Fibroblast of pulmonary artery (primary cell): Measurements from ENCODE around the gene OR7A17.

Source experiments
- DNase-seq: peaks from one replicate; pipeline ENCODE4 v3.0.0-alpha.2; 2010; ENCODE audit warnings: low read depth
- H3K4me3 ChIP-seq: replicated peaks from 2 replicates; pipeline ENCODE4 v1.5.1; 2011; ENCODE audit warnings: low read depth, mild to moderate bottlenecking, control low read depth, low read length, moderate library complexity
- CTCF ChIP-seq: IDR thresholded peaks from 2 replicates; pipeline ENCODE4 v1.5.1; 2011; ENCODE audit warnings: mild to moderate bottlenecking, control low read depth, low read length, inconsistent platforms; ENCODE audit errors: missing control alignments

The OR7A17 gene

GRCh38 chr19:14890643-14891379 lies 4.9 kb upstream of the OR7A17 start:
- TF ChIP-seq CTCF: no peak
- no peak overlapping the region for H3K4me3 ChIP-seq
- no peak for DNase-seq

- no peak for TF ChIP-seq CTCF
- DNase-seq: no peak
- no peak overlapping the region for H3K4me3 ChIP-seq
Observed at GRCh38 chr19:14889994-14890642, 4.2 kb upstream of the OR7A17 start.

- H3K4me3 ChIP-seq: no peak overlapping the region
- DNase-seq: peak; percentile 32
- TF ChIP-seq CTCF: peak; percentile 57
Observed at GRCh38 chr19:14871619-14872230, 14.2 kb downstream of the OR7A17 start.

GRCh38 chr19:14868497-14868896 lies 17.4 kb downstream of the OR7A17 start:
- no peak for TF ChIP-seq CTCF
- H3K4me3 ChIP-seq: no peak overlapping the region
- DNase-seq: no peak

- no peak within 1 kb of the TSS for H3K4me3 ChIP-seq
- DNase-seq: no peak
- no peak for TF ChIP-seq CTCF
Observed at GRCh38 chr19:14848822-14849221, 37.1 kb downstream of the OR7A17 start, which contains the start of gene OR7A10. OR7A10 (minus strand) TSS chr19:14848922; CDS start chr19:14841877, 7,045 bp downstream.

- no peak for DNase-seq
- no peak overlapping the region for H3K4me3 ChIP-seq
- no peak for TF ChIP-seq CTCF
Observed at GRCh38 chr19:14843578-14843977, 42.4 kb downstream of the OR7A17 start.
